Measurements from ENCODE around the gene ARHGAP44. TPM values are rescaled to one million over a fixed set of nuclear protein-coding genes. Genes with fewer than 3 reads are reported as not detected.

The ARHGAP44 gene
- total and polyA plus RNA-seq, 2 experiments from 2014 or later, result 4.6 to 5.4 TPM

DNA sequence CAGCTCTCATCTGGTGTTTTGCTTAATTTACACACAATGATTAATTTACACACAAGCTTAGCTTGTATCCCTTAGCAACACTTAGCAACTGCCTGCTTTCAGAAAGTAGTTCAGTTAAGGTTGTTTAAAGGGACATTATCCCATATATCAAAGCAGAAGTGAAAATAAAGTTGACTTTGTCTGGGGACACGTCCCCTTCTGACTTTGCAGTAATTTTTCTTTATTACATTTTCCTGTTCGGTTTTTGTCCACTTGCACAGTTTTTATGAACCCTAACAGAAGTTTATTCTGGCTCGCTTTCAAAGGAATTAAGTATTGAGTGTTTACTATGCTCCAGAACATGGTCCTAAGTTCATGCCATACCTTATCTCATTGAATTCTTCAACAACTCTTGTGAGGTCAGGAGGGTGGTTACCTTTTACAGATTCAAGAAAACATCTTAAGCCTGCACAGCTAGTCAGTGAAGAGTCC is 41.5 kb downstream of the ARHGAP44 start:
- H3K27ac ChIP-seq, result no peak overlapping the region
- H3K4me3 ChIP-seq, result no peak overlapping the region

DNA sequence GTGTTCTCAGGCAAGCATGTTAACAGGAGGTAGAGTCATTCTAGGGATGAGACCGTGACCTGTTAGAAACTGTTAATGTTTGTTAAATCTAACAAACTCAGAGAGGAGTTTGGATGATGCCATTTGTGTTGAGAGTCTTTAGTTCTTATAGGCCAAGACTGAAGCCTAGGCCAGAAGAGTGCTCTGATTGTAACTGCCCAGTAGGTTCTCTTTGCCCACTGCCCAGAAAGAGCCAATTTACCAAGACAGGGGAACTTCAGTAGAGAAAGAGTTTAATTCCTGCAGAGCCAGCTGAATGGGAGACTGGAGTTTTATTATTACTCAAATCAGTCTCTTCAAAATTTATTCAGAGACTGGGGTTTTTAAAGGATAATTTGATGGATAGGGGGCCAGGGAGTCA is 42.5 kb downstream of the ARHGAP44 start:
- Histone ChIP-seq H3K4me2 (no peak overlapping the region), H3K27me3 (no peaks in the 10 kb centered on the region), H3K79me2 (no peaks in the 10 kb centered on the region), H4K20me1 (ENCODE audit: insufficient read depth, poor library complexity, severe bottlenecking) (no peaks in the 10 kb centered on the region), H3K9me3 (ENCODE audit: low read depth) (no peaks in the 10 kb centered on the region), H3K36me3 (replicated peaks; ENCODE audit: insufficient read depth, low read depth) (no peaks in the 10 kb centered on the region), H3K4me1 (ENCODE audit: insufficient read depth) (no peaks in the 10 kb centered on the region), H2AFZ (no peak overlapping the region), H3K27ac (no peak overlapping the region), H3K4me3 (no peak overlapping the region), H3K9me2 (replicated peaks; ENCODE audit: insufficient read depth) (no peaks in the 10 kb centered on the region)
- no peak for DNase-seq (ENCODE audit: low spot score)
- WGBS (ENCODE audit: low lambda C conversion rate, missing lambda C conversion rate), result 97% methylated on average over 1 of the region's 1 CpG
- TF ChIP-seq EZH2 (IDR thresholded peaks at IDR 0.05; ENCODE audit: borderline replicate concordance) (no peak), EZH2phosphoT487 (IDR thresholded peaks at IDR 0.05; ENCODE audit: low read depth, severe bottlenecking, unreplicated experiment) (no peak)
- TF ChIP-seq, protein P1, sequence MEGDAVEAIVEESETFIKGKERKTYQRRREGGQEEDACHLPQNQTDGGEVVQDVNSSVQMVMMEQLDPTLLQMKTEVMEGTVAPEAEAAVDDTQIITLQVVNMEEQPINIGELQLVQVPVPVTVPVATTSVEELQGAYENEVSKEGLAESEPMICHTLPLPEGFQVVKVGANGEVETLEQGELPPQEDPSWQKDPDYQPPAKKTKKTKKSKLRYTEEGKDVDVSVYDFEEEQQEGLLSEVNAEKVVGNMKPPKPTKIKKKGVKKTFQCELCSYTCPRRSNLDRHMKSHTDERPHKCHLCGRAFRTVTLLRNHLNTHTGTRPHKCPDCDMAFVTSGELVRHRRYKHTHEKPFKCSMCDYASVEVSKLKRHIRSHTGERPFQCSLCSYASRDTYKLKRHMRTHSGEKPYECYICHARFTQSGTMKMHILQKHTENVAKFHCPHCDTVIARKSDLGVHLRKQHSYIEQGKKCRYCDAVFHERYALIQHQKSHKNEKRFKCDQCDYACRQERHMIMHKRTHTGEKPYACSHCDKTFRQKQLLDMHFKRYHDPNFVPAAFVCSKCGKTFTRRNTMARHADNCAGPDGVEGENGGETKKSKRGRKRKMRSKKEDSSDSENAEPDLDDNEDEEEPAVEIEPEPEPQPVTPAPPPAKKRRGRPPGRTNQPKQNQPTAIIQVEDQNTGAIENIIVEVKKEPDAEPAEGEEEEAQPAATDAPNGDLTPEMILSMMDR (IDR thresholded peaks at IDR 0.05; ENCODE audit: poor library complexity), result no peak

More for the DNA sequence above, 41.5 kb downstream of the ARHGAP44 start:
- H4K20me1 ChIP-seq (ENCODE audit: insufficient read depth, poor library complexity, severe bottlenecking), result no peaks in the 10 kb centered on the region
- H3K4me2 ChIP-seq, result no peak overlapping the region
- no peak for DNase-seq (ENCODE audit: low spot score)
- WGBS (ENCODE audit: low lambda C conversion rate, missing lambda C conversion rate), result 90% methylated on average over 3 of the region's 3 CpGs
- no peaks in the 10 kb centered on the region for H3K79me2 ChIP-seq
- no peaks in the 10 kb centered on the region for H3K9me2 ChIP-seq (replicated peaks; ENCODE audit: insufficient read depth)
- no peaks in the 10 kb centered on the region for H3K9me3 ChIP-seq (ENCODE audit: low read depth)
- TF ChIP-seq EZH2phosphoT487 (IDR thresholded peaks at IDR 0.05; ENCODE audit: low read depth, severe bottlenecking, unreplicated experiment), result no peak
- TF ChIP-seq EZH2 (IDR thresholded peaks at IDR 0.05; ENCODE audit: borderline replicate concordance), result no peak
- no peak overlapping the region for H2AFZ ChIP-seq
- H3K36me3 ChIP-seq (replicated peaks; ENCODE audit: insufficient read depth, low read depth), result no peaks in the 10 kb centered on the region
- H3K27me3 ChIP-seq, result no peaks in the 10 kb centered on the region
- H3K4me1 ChIP-seq (ENCODE audit: insufficient read depth), result no peaks in the 10 kb centered on the region

DNA sequence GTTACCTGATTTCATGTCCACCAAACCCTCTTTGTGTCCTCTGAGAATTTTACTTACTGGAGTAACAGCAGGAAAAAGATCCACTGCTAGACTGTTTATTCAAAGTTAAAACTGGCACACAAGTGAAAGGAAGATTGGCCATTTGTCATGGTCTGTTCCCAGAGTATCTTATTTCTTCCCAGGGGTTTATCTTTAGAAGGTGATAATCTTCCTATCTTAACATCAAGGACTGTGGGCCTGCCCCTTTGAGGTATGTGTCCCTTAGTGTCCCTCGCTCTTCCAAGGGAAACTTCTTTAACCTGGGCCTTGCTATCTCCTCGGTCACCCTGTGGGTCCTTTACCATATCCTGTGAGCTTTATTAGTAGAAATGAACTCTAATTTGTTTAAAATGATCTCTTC is 49.7 kb downstream of the ARHGAP44 start:
- no peaks in the 10 kb centered on the region for H3K4me1 ChIP-seq (ENCODE audit: insufficient read depth)
- no peaks in the 10 kb centered on the region for H3K27me3 ChIP-seq
- H3K4me3 ChIP-seq, result no peak overlapping the region
- no peak for DNase-seq (ENCODE audit: low spot score)
- no peaks in the 10 kb centered on the region for H3K79me2 ChIP-seq
- no peaks in the 10 kb centered on the region for H4K20me1 ChIP-seq (ENCODE audit: insufficient read depth, poor library complexity, severe bottlenecking)
- H3K9me2 ChIP-seq (replicated peaks; ENCODE audit: insufficient read depth), result no peaks in the 10 kb centered on the region
- no peak overlapping the region for H2AFZ ChIP-seq
- no peak overlapping the region for H3K27ac ChIP-seq
- H3K4me2 ChIP-seq, result no peak overlapping the region
- TF ChIP-seq, protein P1 (IDR thresholded peaks at IDR 0.05; ENCODE audit: poor library complexity), result no peak
- TF ChIP-seq EZH2 (IDR thresholded peaks at IDR 0.05; ENCODE audit: borderline replicate concordance), result no peak
- TF ChIP-seq EZH2phosphoT487 (IDR thresholded peaks at IDR 0.05; ENCODE audit: low read depth, severe bottlenecking, unreplicated experiment), result no peak
- no peaks in the 10 kb centered on the region for H3K36me3 ChIP-seq (replicated peaks; ENCODE audit: insufficient read depth, low read depth)
- WGBS (ENCODE audit: low lambda C conversion rate, missing lambda C conversion rate), result 88% methylated on average over 2 of the region's 2 CpGs
- no peaks in the 10 kb centered on the region for H3K9me3 ChIP-seq (ENCODE audit: low read depth)

DNA sequence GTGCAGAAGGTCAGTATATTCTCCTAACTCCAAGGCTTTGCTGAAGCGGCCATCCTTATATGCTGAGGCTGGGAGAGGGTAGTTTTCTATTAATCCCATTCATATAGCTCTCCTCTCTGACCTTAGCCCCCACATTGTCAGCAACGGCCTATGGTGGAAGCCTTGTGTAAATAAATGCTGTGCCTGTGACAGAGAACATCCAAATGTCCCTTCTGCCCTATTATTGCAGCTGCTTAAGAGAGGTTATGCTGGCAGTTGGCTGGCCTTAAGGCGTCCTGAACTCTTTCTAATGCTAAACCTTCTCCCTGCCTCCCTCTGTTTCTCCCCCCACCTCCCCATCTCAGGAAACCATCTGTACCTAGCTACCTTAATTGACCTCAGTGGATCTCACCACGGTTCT is 53.6 kb downstream of the ARHGAP44 start:
- no peaks in the 10 kb centered on the region for H3K27me3 ChIP-seq
- H4K20me1 ChIP-seq (ENCODE audit: insufficient read depth, poor library complexity, severe bottlenecking), result no peaks in the 10 kb centered on the region
- H3K4me2 ChIP-seq, result no peak overlapping the region
- WGBS (ENCODE audit: low lambda C conversion rate, missing lambda C conversion rate), result 77% methylated on average over 4 of the region's 4 CpGs
- DNase-seq (ENCODE audit: low spot score), result no peak
- no peak overlapping the region for H3K27ac ChIP-seq
- H3K4me3 ChIP-seq, result no peak overlapping the region
- H3K36me3 ChIP-seq (replicated peaks; ENCODE audit: insufficient read depth, low read depth), result no peaks in the 10 kb centered on the region
- H3K79me2 ChIP-seq, result no peaks in the 10 kb centered on the region
- no peak overlapping the region for H2AFZ ChIP-seq
- H3K9me2 ChIP-seq (replicated peaks; ENCODE audit: insufficient read depth), result no peaks in the 10 kb centered on the region
- H3K4me1 ChIP-seq (ENCODE audit: insufficient read depth), result no peaks in the 10 kb centered on the region
- TF ChIP-seq EZH2phosphoT487 (IDR thresholded peaks at IDR 0.05; ENCODE audit: low read depth, severe bottlenecking, unreplicated experiment), result no peak
- TF ChIP-seq, protein P1 (IDR thresholded peaks at IDR 0.05; ENCODE audit: poor library complexity), result no peak
- no peak for TF ChIP-seq EZH2 (IDR thresholded peaks at IDR 0.05; ENCODE audit: borderline replicate concordance)
- H3K9me3 ChIP-seq (ENCODE audit: low read depth), result no peaks in the 10 kb centered on the region
